CD4-positive, alpha-beta T cell (primary cell): ENCODE data around the gene MED17. TPM values are rescaled to one million over a fixed set of nuclear protein-coding genes. Genes with fewer than 3 reads are reported as not detected.

ENCODE experiments used
- ATAC-seq: fragments of 200-7000 bp; cut with Tn5 transposase; one replicate; pipeline ENCODE4 v1.10.0; 2022; ENCODE audit warnings: mild to moderate bottlenecking; ENCODE audit not compliant: poor library complexity
- CTCF ChIA-PET: fragments of 350-600 bp; sonication (Branson Sonifier 250); formaldehyde crosslinking; loops from one replicate; lab custom pipeline; 2021; ENCODE audit warnings: antibody characterized with exemption, inconsistent platforms; lab: Charles Lee
- POLR2A ChIA-PET: fragments of 350-600 bp; sonication (Branson Sonifier 250); formaldehyde crosslinking; loops from one replicate; lab custom pipeline; 2021; ENCODE audit warnings: antibody characterized with exemption, inconsistent platforms; lab: Charles Lee
- DNase-seq, 14 experiments: peaks; one replicate each; pipeline ENCODE4 v3.0.0-alpha.2; 2013 to 2020; ENCODE audit warnings: mixed read lengths in 2 of 14
- H3K27ac ChIP-seq, 2 donors: one replicate each; pipeline versions ENCODE4 v1.5.1 to v1.7.0; 2013; ENCODE audit warnings: low read length in 2 of 2, low read depth in 1 of 2, mild to moderate bottlenecking in 1 of 2
- H3K27me3 ChIP-seq, 2 experiments: 1 replicate in 1 of 2; 2 replicates in 1 of 2; pipeline versions ENCODE4 v1.6.1 to v1.7.0; 2013; ENCODE audit warnings: low read length in 2 of 2, control low read depth in 1 of 2, mild to moderate bottlenecking in 1 of 2, moderate library complexity in 1 of 2; ENCODE audit not compliant: insufficient read depth in 2 of 2, control insufficient read depth in 1 of 2
- H3K36me3 ChIP-seq: one replicate; pipeline ENCODE4 v1.6.1; 2013; ENCODE audit warnings: low read length, control low read depth; ENCODE audit not compliant: insufficient read depth
- H3K4me1 ChIP-seq: one replicate; pipeline ENCODE4 v1.6.1; 2013; ENCODE audit warnings: low read length, control low read depth; ENCODE audit not compliant: insufficient read depth
- H3K4me3 ChIP-seq: one replicate; pipeline ENCODE4 v1.5.1; 2013; ENCODE audit warnings: mild to moderate bottlenecking, low read length, moderate library complexity
- H3K9me3 ChIP-seq, 2 experiments: 1 replicate in 1 of 2; 2 replicates in 1 of 2; pipeline versions ENCODE4 v1.6.1 to v1.7.0; 2013; ENCODE audit warnings: low read length in 2 of 2, mild to moderate bottlenecking in 2 of 2, control low read depth in 1 of 2, moderate library complexity in 1 of 2; ENCODE audit not compliant: control insufficient read depth in 1 of 2, insufficient read depth in 1 of 2
- H3K27ac Mint-ChIP-seq: one replicate; pipeline ENCODE4 v1.8.0; 2020; ENCODE audit warnings: mixed read lengths
- H3K27me3 Mint-ChIP-seq: one replicate; pipeline ENCODE4 v1.8.0; 2021; ENCODE audit warnings: mixed read lengths
- H3K36me3 Mint-ChIP-seq: one replicate; pipeline ENCODE4 v1.8.0; 2021; ENCODE audit warnings: low read depth, mixed read lengths
- H3K4me1 Mint-ChIP-seq: one replicate; pipeline ENCODE4 v1.8.0; 2021; ENCODE audit warnings: low read depth, mixed read lengths
- H3K4me3 Mint-ChIP-seq: one replicate; pipeline ENCODE4 v1.8.0; 2020; ENCODE audit warnings: mild to moderate bottlenecking, mixed read lengths
- H3K9me3 Mint-ChIP-seq: one replicate; pipeline ENCODE4 v1.8.0; 2020; ENCODE audit warnings: mixed read lengths
- CTCF ChIP-seq: fragments of 200-600 bp; IDR thresholded peaks from one replicate; pipeline ENCODE4 v1.8.0; 2022; ENCODE audit warnings: antibody characterized with exemption, mild to moderate bottlenecking
- intact Hi-C, 2 experiments: fragments of 100-400 bp; cut with DNase I in 1 of 2; cut with micrococcal nuclease in 1 of 2; formaldehyde crosslinking; loops; one replicate each; pipeline versions ENCODE4 v1.15.1 to v1.9.0; 2023 to 2025; cut with DNase I, micrococcal nuclease
- total RNA-seq, 174 experiments: library from RNA in 2 of 174; stranded (reverse) in 2 of 174; gene quantifications; one replicate each; pipeline ENCODE4 v1.2.3 and lab custom pipeline; 2021 to 2026

The MED17 gene
- total RNA-seq, 2 experiments from 2014 or later: 63.1 to 63.6 TPM

- H3K27ac ChIP-seq: no peak overlapping the region
- ChIA-PET CTCF (no interaction called here), POLR2A (no interaction called here)
- H3K27me3 ChIP-seq: no peaks in the 10 kb centered on the region
- TF ChIP-seq CTCF: no peak
- DNase-seq (no peak), ATAC-seq (no peak)
- intact Hi-C loops: no loop called here
- Mint-ChIP-seq H3K27me3 (no peaks in the 10 kb centered on the region), H3K9me3 (no peaks in the 10 kb centered on the region), H3K4me1 (no peaks in the 10 kb centered on the region), H3K27ac (no peak overlapping the region), H3K36me3 (peaks cover 62% of the 10 kb centered on the region), H3K4me3 (no peak overlapping the region)
- H3K4me1 ChIP-seq: no peaks in the 10 kb centered on the region
- no peak overlapping the region for H3K4me3 ChIP-seq
- peaks cover 55% of the 10 kb centered on the region for H3K36me3 ChIP-seq
- peaks cover 0 to 2% of the 10 kb centered on the region in 2 experiments for H3K9me3 ChIP-seq
Observed at GRCh38 chr11:93814966-93815633, 31.0 kb downstream of the MED17 start.

GRCh38 chr11:93817426-93818348, 33.6 kb downstream of the MED17 start:
- Histone ChIP-seq H3K36me3 (peaks cover 30% of the 10 kb centered on the region), H3K9me3 (peaks cover 0 to 3% of the 10 kb centered on the region in 2 experiments), H3K4me3 (no peak overlapping the region), H3K27me3 (no peaks in the 10 kb centered on the region), H3K4me1 (no peaks in the 10 kb centered on the region), H3K27ac (no peak overlapping the region)
- ChIA-PET POLR2A (no interaction called here), CTCF (interaction anchor here (0.6 kb wide), 1 partner anchor 801 kb away, joined by 3 read pairs; no protein-coding TSS in a partner anchor)
- Mint-ChIP-seq H3K4me1 (no peaks in the 10 kb centered on the region), H3K27me3 (no peaks in the 10 kb centered on the region), H3K9me3 (no peaks in the 10 kb centered on the region), H3K4me3 (no peak overlapping the region), H3K27ac (no peak overlapping the region), H3K36me3 (peaks cover 36% of the 10 kb centered on the region)
- DNase-seq: no peak
- ATAC-seq: no peak
- TF ChIP-seq CTCF: no peak
- intact Hi-C loops: no loop called here

- no peak for TF ChIP-seq CTCF
- Mint-ChIP-seq H3K9me3 (no peaks in the 10 kb centered on the region), H3K27ac (no peak overlapping the region), H3K27me3 (no peaks in the 10 kb centered on the region), H3K4me3 (no peak overlapping the region), H3K36me3 (peaks cover 12% of the 10 kb centered on the region), H3K4me1 (no peaks in the 10 kb centered on the region)
- Histone ChIP-seq H3K4me3 (no peak overlapping the region), H3K27me3 (no peaks in the 10 kb centered on the region), H3K27ac (no peak overlapping the region), H3K36me3 (peaks cover 7% of the 10 kb centered on the region), H3K9me3 (peaks cover 0 to 3% of the 10 kb centered on the region in 2 experiments), H3K4me1 (no peaks in the 10 kb centered on the region)
- DNase-seq: no peak
- intact Hi-C loops: no loop called here
- CTCF ChIA-PET: no interaction called here
- ATAC-seq: no peak
- POLR2A ChIA-PET: no interaction called here
Observed at GRCh38 chr11:93819966-93820695, 36.0 kb downstream of the MED17 start.
